K562 (cell line): Measurements from ENCODE around the gene FAF2. TPM values are rescaled to one million over a fixed set of nuclear protein-coding genes. Genes with fewer than 3 reads are reported as not detected.

ENCODE experiments used
- ATAC-seq: fragments of 200-7000 bp; cut with Tn5 transposase; 3 replicates; pipeline ENCODE4 v1.9.1; 2020; ENCODE audit warnings: moderate library complexity
- BruUV-seq: library from RNA; stranded (reverse); fragments of 400-500 nt; replicated peaks from 2 replicates; lab custom pipeline; 2021; lab: Mats Ljungman, UMichigan
- CTCF ChIA-PET: fragments of 300-600 bp; formaldehyde crosslinking; extraction: SDS; loops from one replicate; lab custom pipeline; 2021; ENCODE audit warnings: low intra/inter-chr PET ratio; lab: Yijun Ruan, JAX
- POLR2A ChIA-PET: fragments of 300-600, 350-650 bp; sonication (Branson Sonifier 250); formaldehyde crosslinking; extraction: SDS; loops from one replicate; lab custom pipeline; 2021; ENCODE audit warnings: antibody characterized with exemption, inconsistent platforms; lab: Yijun Ruan, JAX
- DNase-seq, 4 experiments: peaks; one replicate each; pipeline versions ENCODE4 v3.0.0 to v3.0.0-alpha.2; 2011 to 2018; ENCODE audit warnings: low spot score in 3 of 4, mixed read lengths in 3 of 4; ENCODE audit errors: extremely low read depth in 1 of 4
- FAIRE-seq: peaks from 2 replicates; lab custom pipeline; 2011; peaks lifted over from hg19 to GRCh38; lab: Jason Lieb, UNC
- H2AFZ ChIP-seq: 2 replicates; pipeline ENCODE4 v1.6.0; 2011; ENCODE audit warnings: low read depth, low read length, control low read depth, inconsistent platforms
- H3K27ac ChIP-seq: fragments of 200-600 bp; 3 replicates; pipeline ENCODE4 v1.8.0; 2011; ENCODE audit warnings: low read depth, mild to moderate bottlenecking, control low read depth, inconsistent platforms, low read length, moderate library complexity, mixed read lengths; ENCODE audit errors: extremely low read depth
- H3K27me3 ChIP-seq, 2 experiments: fragments of 300-600 bp in 1 of 2; 2 replicates in 1 of 2; 3 replicates in 1 of 2; pipeline versions ENCODE4 v1.6.0 to v1.8.0; 2011; ENCODE audit warnings: inconsistent platforms in 2 of 2, low read length in 2 of 2, mild to moderate bottlenecking in 1 of 2, mixed read lengths in 1 of 2, moderate library complexity in 1 of 2; ENCODE audit not compliant: control insufficient read depth in 2 of 2, insufficient read depth in 2 of 2
- H3K36me3 ChIP-seq: fragments of 300-600 bp; 3 replicates; pipeline ENCODE4 v1.8.0; 2011; ENCODE audit warnings: mild to moderate bottlenecking, low read length, inconsistent platforms; ENCODE audit not compliant: control insufficient read depth, insufficient read depth
- H3K4me1 ChIP-seq, 2 experiments: fragments of 200-600 bp in 1 of 2; replicated peaks in 1 of 2; 2 replicates in 1 of 2; 3 replicates in 1 of 2; pipeline versions ENCODE4 v1.5.1 to v1.8.0; 2011; ENCODE audit warnings: inconsistent platforms in 2 of 2, low read length in 2 of 2, mild to moderate bottlenecking in 1 of 2, mixed read lengths in 1 of 2, moderate library complexity in 1 of 2; ENCODE audit not compliant: control insufficient read depth in 2 of 2, insufficient read depth in 2 of 2
- H3K4me2 ChIP-seq: 2 replicates; pipeline ENCODE4 v1.6.1; 2011; ENCODE audit warnings: low read length, control low read depth, inconsistent platforms, mixed read lengths; ENCODE audit not compliant: insufficient read depth
- H3K4me3 ChIP-seq: fragments of 200-600 bp; sonication (generic), shearing (Covaris generic); 2 replicates; pipeline ENCODE4 v1.5.1; 2016; ENCODE audit warnings: control low read depth, inconsistent platforms
- H3K79me2 ChIP-seq: fragments of 200-600 bp; 3 replicates; pipeline ENCODE4 v1.8.0; 2011; ENCODE audit warnings: low read length, inconsistent platforms; ENCODE audit not compliant: control insufficient read depth, insufficient read depth
- H3K9ac ChIP-seq, 2 experiments: 2 replicates each; pipeline versions ENCODE4 v1.6.0 to v1.6.1; 2011; ENCODE audit warnings: low read depth in 2 of 2, low read length in 2 of 2, control low read depth in 1 of 2, inconsistent platforms in 1 of 2, mild to moderate bottlenecking in 1 of 2, mixed read lengths in 1 of 2; ENCODE audit not compliant: insufficient read depth in 1 of 2
- H3K9me1 ChIP-seq: one replicate; pipeline ENCODE4 v1.6.0; 2011; ENCODE audit warnings: inconsistent platforms, mild to moderate bottlenecking, low read length, moderate library complexity; ENCODE audit not compliant: control insufficient read depth, insufficient read depth
- H3K9me3 ChIP-seq: replicated peaks from 2 replicates; pipeline ENCODE4 v1.5.1; 2011; ENCODE audit warnings: low read depth, low read length, inconsistent platforms; ENCODE audit not compliant: control insufficient read depth, insufficient read depth
- H4K20me1 ChIP-seq: replicated peaks from 2 replicates; pipeline ENCODE4 v1.6.1; 2011; ENCODE audit warnings: low read length, inconsistent platforms, mixed read lengths; ENCODE audit not compliant: control insufficient read depth, insufficient read depth
- PHF8 ChIP-seq: fragments of 200-600 bp; sonication (generic); IDR thresholded peaks from 2 replicates; pipeline ENCODE4 v1.6.1; 2012; ENCODE audit warnings: mixed run types, mild to moderate bottlenecking, inconsistent platforms, low read length, moderate library complexity, borderline replicate concordance
- POLR2H ChIP-seq: IDR thresholded peaks from 2 replicates; pipeline ENCODE4 v1.6.1; 2016; ENCODE audit warnings: missing genetic modification characterization, low read depth, mild to moderate bottlenecking, control low read depth, missing compliant biosample characterization, moderate library complexity
- RAD51 ChIP-seq: fragments of 450-650 bp; IDR thresholded peaks from 2 replicates; pipeline ENCODE4 v1.7.1; 2016; ENCODE audit warnings: low read depth, mild to moderate bottlenecking, borderline replicate concordance
- RBFOX2 ChIP-seq: fragments of 200-400 bp; formaldehyde crosslinking; IDR thresholded peaks from 2 replicates; pipeline ENCODE4 v1.6.1; 2017; ENCODE audit warnings: low read depth, mild to moderate bottlenecking, low read length, moderate library complexity
- WGBS: fragments of 100-300 bp; shearing (Covaris generic); methylation state at CpG from one replicate; pipeline ENCODE4 v1.1.6; 2016; ENCODE audit warnings: low coverage, mixed read lengths; ENCODE audit not compliant: insufficient coverage; ENCODE audit errors: missing lambda C conversion rate; 5-methylcytosine and 5-hydroxymethylcytosine counted together
- in situ Hi-C: fragments of 300-500 bp; cut with MboI; formaldehyde crosslinking; loops from 4 replicates; pipeline ENCODE4 v1.15.0; 2018; ENCODE audit warnings: inconsistent platforms, mixed read lengths
- intact Hi-C: fragments of 100-400 bp; cut with micrococcal nuclease; formaldehyde crosslinking; loops from 2 replicates; pipeline ENCODE4 v1.14.2; 2022
- polyA plus RNA-seq, 8 experiments: library from polyadenylated mRNA; depleted of rRNA in 4 of 8; stranded (reverse) in 5 of 8; unstranded in 3 of 8; fragments of >200 nt; fragmentation: Nextera tagmentation in 2 of 8; fragmentation: Illumina TruSeq in 1 of 8; extraction: Ambion mirVana in 2 of 8; extraction: Trizol in 1 of 8; gene quantifications; 2 replicates each; pipeline versions ENCODE4 v1.2.1 to v1.2.3, GENCODE V29; 2011 to 2014; ENCODE audit warnings: inconsistent platforms in 1 of 8, missing spikeins in 1 of 8
- total RNA-seq, 7 experiments: library from RNA; depleted of rRNA in 6 of 7; stranded (reverse); fragments of >200 nt in 6 of 7; fragmentation: Illumina TruSeq in 2 of 7; extraction: Trizol in 2 of 7; gene quantifications; 2 replicates each; pipeline versions ENCODE4 v1.2.1 to v1.2.3, GENCODE V29; 2011 to 2021; ENCODE audit warnings: low replicate concordance in 1 of 7
- TF ChIP-seq, protein P1 (sequence below): fragments of 450-650 bp; formaldehyde crosslinking; IDR thresholded peaks from 2 replicates; pipeline ENCODE4 v1.4.0; 2020; ENCODE audit warnings: mild to moderate bottlenecking, mixed read lengths
- TF ChIP-seq, protein P2 (sequence below): sonication (generic); formaldehyde crosslinking; IDR thresholded peaks from 2 replicates; pipeline ENCODE4 v1.9.0; 2022; ENCODE audit warnings: mild to moderate bottlenecking, missing genetic modification reagents

FAF2 gene
- total and polyA plus RNA-seq, 9 of the 15 experiments (the other 6 are each of a cell fraction or from before 2014, with no cell fraction given) = 25.0 to 44.6 (median 36.1) TPM

DNA sequence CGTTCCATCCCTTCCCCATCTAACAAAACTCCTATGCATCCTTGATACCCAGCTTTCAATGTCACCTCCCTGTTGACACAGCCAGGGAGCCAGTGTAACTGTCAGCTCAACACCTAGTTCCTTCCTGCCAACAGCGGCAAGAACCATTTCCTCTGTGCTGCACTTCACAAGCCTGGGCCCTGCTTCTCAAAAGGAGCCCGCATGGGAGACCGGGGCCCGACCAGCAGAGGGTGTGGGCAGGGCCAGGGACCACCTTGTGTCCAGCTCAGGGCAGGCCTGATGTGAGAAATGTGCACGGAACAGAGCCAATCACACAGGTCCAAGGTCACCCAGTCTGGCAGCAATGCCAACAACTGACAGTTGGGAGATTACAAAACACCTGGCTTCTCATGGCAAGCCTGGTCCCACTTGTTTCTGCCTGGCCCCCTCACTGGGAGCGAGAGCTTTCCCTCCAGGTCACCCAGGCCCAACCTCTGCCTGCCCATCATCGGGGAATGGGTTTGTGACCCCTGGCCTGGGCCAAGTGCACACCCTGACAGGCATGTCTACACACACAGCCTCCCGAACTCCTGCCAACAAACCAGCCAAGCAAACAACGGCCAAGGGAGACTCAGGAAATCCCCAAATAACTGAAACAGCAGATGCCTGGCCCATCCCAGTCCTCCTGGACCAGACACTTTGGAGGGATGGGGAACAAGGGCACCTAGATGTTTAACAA lies 85.9 kb downstream of the FAF2 start:
- H3K9me3 ChIP-seq = no peaks in the 10 kb centered on the region
- no TSS peak for BruUV-seq
- peaks cover 59% of the 10 kb centered on the region; the same call in 2 of the 3 replicates for H3K36me3 ChIP-seq
- peaks cover 43% of the 10 kb centered on the region for H3K79me2 ChIP-seq
- POLR2A ChIA-PET = interaction anchor here (0.5 to 1.6 kb wide), 8 partner anchors 9 to 641 kb away, joined by 3 to 8 read pairs (median 4); partner anchors contain the start of gene KIAA1191
- in situ Hi-C loops = no loop called here
- peaks cover 4% of the 10 kb centered on the region for H3K9me1 ChIP-seq
- TF ChIP-seq RAD51 (no peak), RBFOX2 (peak; percentile 33; the same call in 1 of the 2 replicates), PHF8 (no peak), POLR2H (tag) (no peak)
- TF ChIP-seq, protein P1, sequence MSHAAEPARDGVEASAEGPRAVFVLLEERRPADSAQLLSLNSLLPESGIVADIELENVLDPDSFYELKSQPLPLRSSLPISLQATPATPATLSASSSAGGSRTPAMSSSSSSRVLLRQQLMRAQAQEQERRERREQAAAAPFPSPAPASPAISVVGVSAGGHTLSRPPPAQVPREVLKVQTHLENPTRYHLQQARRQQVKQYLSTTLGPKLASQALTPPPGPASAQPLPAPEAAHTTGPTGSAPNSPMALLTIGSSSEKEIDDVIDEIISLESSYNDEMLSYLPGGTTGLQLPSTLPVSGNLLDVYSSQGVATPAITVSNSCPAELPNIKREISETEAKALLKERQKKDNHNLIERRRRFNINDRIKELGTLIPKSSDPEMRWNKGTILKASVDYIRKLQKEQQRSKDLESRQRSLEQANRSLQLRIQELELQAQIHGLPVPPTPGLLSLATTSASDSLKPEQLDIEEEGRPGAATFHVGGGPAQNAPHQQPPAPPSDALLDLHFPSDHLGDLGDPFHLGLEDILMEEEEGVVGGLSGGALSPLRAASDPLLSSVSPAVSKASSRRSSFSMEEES (CRISPR knock-in tag) = no peak
- TF ChIP-seq, protein P2, sequence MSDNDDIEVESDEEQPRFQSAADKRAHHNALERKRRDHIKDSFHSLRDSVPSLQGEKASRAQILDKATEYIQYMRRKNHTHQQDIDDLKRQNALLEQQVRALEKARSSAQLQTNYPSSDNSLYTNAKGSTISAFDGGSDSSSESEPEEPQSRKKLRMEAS (CRISPR knock-in tag) = peak; percentile 22; the same call in 1 of the 2 replicates
- no peaks in the 10 kb centered on the region for H3K27me3 ChIP-seq
- 71% methylated on average over 10 of the region's 10 CpGs for WGBS
- intact Hi-C loops = no loop called here
- H2AFZ ChIP-seq = no peak overlapping the region
- peaks cover 26% of the 10 kb centered on the region; the same call in 1 of the 2 replicates for H4K20me1 ChIP-seq
- no peak for ATAC-seq
- H3K9ac ChIP-seq = peak overlapping the region in 1 of 2 experiments; percentile 87; a peak in 3 of 4 replicates
- FAIRE-seq = no peak
- CTCF ChIA-PET = no interaction called here
- H3K27ac ChIP-seq = peak overlapping the region; percentile 32; the same call in 2 of the 3 replicates
- H3K4me3 ChIP-seq = no peak overlapping the region
- peaks cover 37 to 56% of the 10 kb centered on the region in 2 experiments for H3K4me1 ChIP-seq
- peak overlapping the region; percentile 99 for H3K4me2 ChIP-seq
- DNase-seq = no peak
